ENCODE results near the gene SLC39A8.

DNA sequence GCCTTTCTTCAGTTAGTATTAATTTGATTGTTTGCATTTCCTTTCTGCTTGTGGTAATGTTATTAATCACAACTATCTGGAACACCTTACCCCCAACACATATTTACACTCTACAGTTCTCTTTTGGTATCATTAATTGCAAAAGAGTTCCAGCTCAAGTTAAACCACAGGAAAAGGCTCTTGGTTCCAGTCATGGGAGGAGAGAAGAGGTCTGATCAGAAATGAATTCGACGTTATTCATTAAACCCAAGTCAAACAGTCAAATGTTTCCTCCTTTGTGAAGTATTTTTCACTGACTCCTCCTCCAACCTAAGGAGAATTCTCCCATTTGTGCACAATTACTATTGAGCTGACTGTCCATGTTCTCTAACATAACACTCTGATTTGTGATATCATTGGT is 91.4 kb downstream of the SLC39A8 start:
- TF ChIP-seq FOXA1 (IDR thresholded peaks at IDR 0.05): no peak
- TF ChIP-seq CTCF (IDR thresholded peaks at IDR 0.05; ENCODE audit: low read depth, low read length, missing input control): no peak
- TF ChIP-seq, protein P1, sequence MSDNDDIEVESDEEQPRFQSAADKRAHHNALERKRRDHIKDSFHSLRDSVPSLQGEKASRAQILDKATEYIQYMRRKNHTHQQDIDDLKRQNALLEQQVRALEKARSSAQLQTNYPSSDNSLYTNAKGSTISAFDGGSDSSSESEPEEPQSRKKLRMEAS (IDR thresholded peaks at IDR 0.05): no peak
- no peak for TF ChIP-seq TAF1 (conservative IDR thresholded peaks at IDR 0.05)
- TF ChIP-seq JUND (IDR thresholded peaks at IDR 0.05): no peak
- TF ChIP-seq EGR1 (IDR thresholded peaks at IDR 0.05; ENCODE audit: low read depth in 2 of 2): no peak
- no peak for TF ChIP-seq RAD21 (IDR thresholded peaks at IDR 0.05)
- TF ChIP-seq REST (IDR thresholded peaks at IDR 0.05): no peak
- no peak for TF ChIP-seq YY1 (IDR thresholded peaks at IDR 0.05)
- TF ChIP-seq RXRA (IDR thresholded peaks at IDR 0.05): no peak
- no peak for TF ChIP-seq GABPA (IDR thresholded peaks at IDR 0.05 in 1 of 2, conservative IDR thresholded peaks at IDR 0.05 in 1 of 2)
- TF ChIP-seq, protein P2, sequence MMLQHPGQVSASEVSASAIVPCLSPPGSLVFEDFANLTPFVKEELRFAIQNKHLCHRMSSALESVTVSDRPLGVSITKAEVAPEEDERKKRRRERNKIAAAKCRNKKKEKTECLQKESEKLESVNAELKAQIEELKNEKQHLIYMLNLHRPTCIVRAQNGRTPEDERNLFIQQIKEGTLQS (IDR thresholded peaks at IDR 0.05): no peak
- TF ChIP-seq, protein P3, sequence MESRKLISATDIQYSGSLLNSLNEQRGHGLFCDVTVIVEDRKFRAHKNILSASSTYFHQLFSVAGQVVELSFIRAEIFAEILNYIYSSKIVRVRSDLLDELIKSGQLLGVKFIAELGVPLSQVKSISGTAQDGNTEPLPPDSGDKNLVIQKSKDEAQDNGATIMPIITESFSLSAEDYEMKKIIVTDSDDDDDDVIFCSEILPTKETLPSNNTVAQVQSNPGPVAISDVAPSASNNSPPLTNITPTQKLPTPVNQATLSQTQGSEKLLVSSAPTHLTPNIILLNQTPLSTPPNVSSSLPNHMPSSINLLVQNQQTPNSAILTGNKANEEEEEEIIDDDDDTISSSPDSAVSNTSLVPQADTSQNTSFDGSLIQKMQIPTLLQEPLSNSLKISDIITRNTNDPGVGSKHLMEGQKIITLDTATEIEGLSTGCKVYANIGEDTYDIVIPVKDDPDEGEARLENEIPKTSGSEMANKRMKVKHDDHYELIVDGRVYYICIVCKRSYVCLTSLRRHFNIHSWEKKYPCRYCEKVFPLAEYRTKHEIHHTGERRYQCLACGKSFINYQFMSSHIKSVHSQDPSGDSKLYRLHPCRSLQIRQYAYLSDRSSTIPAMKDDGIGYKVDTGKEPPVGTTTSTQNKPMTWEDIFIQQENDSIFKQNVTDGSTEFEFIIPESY (IDR thresholded peaks at IDR 0.05): no peak
- no peak for TF ChIP-seq SP1 (IDR thresholded peaks at IDR 0.05)
